Heart right ventricle (tissue), 16 donors: Measurements from ENCODE around the gene MNS1. TPM values are rescaled to one million over a fixed set of nuclear protein-coding genes. Genes with fewer than 3 reads are reported as not detected.
A peak's percentile ranks its signal among the peaks of the same experiment; 100 is the strongest.

Source experiments
- ATAC-seq, 8 donors: fragments of 200-7000 bp; cut with Tn5 transposase; one replicate each; pipeline ENCODE4 v1.9.1; 2020; ENCODE audit warnings: mild to moderate bottlenecking in 8 of 8, moderate library complexity in 8 of 8, moderate number of reproducible peaks in 1 of 8
- DNase-seq, 2 donors: peaks; one replicate each; pipeline ENCODE4 v3.0.0-alpha.2; 2020
- H3K27ac ChIP-seq, 10 donors: fragments of 200-600 bp; sonication (generic) in 2 of 10; one replicate each; pipeline versions ENCODE4 v1.5.0 to v1.8.0; 2020 to 2022; ENCODE audit warnings: mild to moderate bottlenecking in 3 of 10
- H3K27me3 ChIP-seq, 7 donors: fragments of 200-600 bp; one replicate each; pipeline ENCODE4 v1.8.0; 2021 to 2022; ENCODE audit warnings: mild to moderate bottlenecking in 2 of 7
- H3K36me3 ChIP-seq, 9 donors: fragments of 200-600 bp; sonication (generic) in 1 of 9; one replicate each; pipeline versions ENCODE4 v1.5.0 to v1.8.0; 2020 to 2022; ENCODE audit warnings: mild to moderate bottlenecking in 2 of 9
- H3K4me1 ChIP-seq, 9 donors: fragments of 200-600 bp; sonication (generic) in 1 of 9; one replicate each; pipeline versions ENCODE4 v1.5.0 to v1.8.0; 2020 to 2022; ENCODE audit warnings: mild to moderate bottlenecking in 4 of 9
- H3K4me3 ChIP-seq, 10 donors: fragments of 200-600 bp; sonication (generic) in 2 of 10; one replicate each; pipeline versions ENCODE4 v1.5.0 to v1.8.0; 2020 to 2022; ENCODE audit warnings: mild to moderate bottlenecking in 7 of 10, moderate library complexity in 2 of 10
- H3K9me3 ChIP-seq, 11 donors: fragments of 200-600 bp in 10 of 11; sonication (generic) in 2 of 11; one replicate each; pipeline versions ENCODE4 v1.5.0 to v1.8.0; 2013 to 2022; ENCODE audit warnings: mild to moderate bottlenecking in 2 of 11, control low read depth in 1 of 11, moderate library complexity in 1 of 11
- WGBS, 2 donors: extraction: QIAGEN DNeasy Blood & Tissue Kit; methylation state at CpG; one replicate each; pipeline ENCODE4 v1.1.7; 2013; ENCODE audit warnings: inconsistent platforms in 1 of 2; 5-methylcytosine and 5-hydroxymethylcytosine counted together
- intact Hi-C, 10 donors: fragments of 100-400 bp; cut with DNase I; formaldehyde crosslinking; loops; one replicate each; pipeline versions ENCODE4 v1.11.1 to v1.14.2; 2022
- long read RNA-seq, 3 donors: library from polyadenylated mRNA; unstranded; transcript quantifications; one replicate each; pipeline ENCODE4 v2.0.0, GENCODE V29; 2020 to 2021
- polyA plus RNA-seq, 2 donors: library from polyadenylated mRNA; stranded (reverse); fragments of 200-250 nt; gene quantifications; one replicate each; pipeline ENCODE4 v1.2.3, GENCODE V29; 2013
- total RNA-seq, 10 donors: library from RNA; stranded (reverse); fragmentation: NEBNext Ultra II Directional in 3 of 10; extraction: Animal tissue kit (Norgen Biotek cat#: 25700) in 3 of 10; gene quantifications; one replicate each; pipeline versions ENCODE4 v1.2.1 to v1.2.4, GENCODE V29; 2021 to 2023
- TF ChIP-seq, protein P1 (sequence below), 9 donors: fragments of 200-600 bp; sonication (generic) in 2 of 9; IDR thresholded peaks; one replicate each; pipeline versions ENCODE4 v1.5.0 to v1.8.0; 2021 to 2022; ENCODE audit warnings: antibody characterized with exemption in 9 of 9, mild to moderate bottlenecking in 5 of 9, moderate library complexity in 1 of 9
- donor health status: Arrhythmogenic right ventricular cardiomyopathy.
- donor health status: ischemic (EF 13 %, LVEDD 7.1; RV severe dilation, severe dysfunction).
- donor health status: healthy with polysubstance abuse.
- donor health status: DM: no; HTN: yes; CAD: no.
- donor health status: DM: no; HTN: no; CAD: no.
- donor health status: ischemic (EF 25% LVEDD 6.9; RV normal size, moderate dysfunction).
- donor health status: ischemic (EF 25% LVEDD 5.7; RV mildly dilated, moderate dysfunction).
- donor health status: healthy.
- donor health status: DM: yes; HTN: yes; CAD: no.
- donor health status: Ischemic cardiomyopathy.
- donor health status: ischemic (EF 35%, LVEDD 5.7; RV mildly dilated, moderate dysfunction).
- donor health status: nonischemic (EF 11% LVEDD 7.7; RV severe dilation, severe dysfunction).
- donor health status: DM: yes; HTN: yes; CAD: no.
- donor health status: PGD.
- donor health status: ischemic (EF 29% LVEDD 5.4; RV normal size, mild dysfunction).
- donor health status: nonischemic (EF 23%, LVEDD 6.1; RV moderate dilation, normal function).

The MNS1 gene, protein sequence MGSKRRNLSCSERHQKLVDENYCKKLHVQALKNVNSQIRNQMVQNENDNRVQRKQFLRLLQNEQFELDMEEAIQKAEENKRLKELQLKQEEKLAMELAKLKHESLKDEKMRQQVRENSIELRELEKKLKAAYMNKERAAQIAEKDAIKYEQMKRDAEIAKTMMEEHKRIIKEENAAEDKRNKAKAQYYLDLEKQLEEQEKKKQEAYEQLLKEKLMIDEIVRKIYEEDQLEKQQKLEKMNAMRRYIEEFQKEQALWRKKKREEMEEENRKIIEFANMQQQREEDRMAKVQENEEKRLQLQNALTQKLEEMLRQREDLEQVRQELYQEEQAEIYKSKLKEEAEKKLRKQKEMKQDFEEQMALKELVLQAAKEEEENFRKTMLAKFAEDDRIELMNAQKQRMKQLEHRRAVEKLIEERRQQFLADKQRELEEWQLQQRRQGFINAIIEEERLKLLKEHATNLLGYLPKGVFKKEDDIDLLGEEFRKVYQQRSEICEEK
- total RNA-seq = 1 to 10 TPM in 7 of 10 donors, under 1 TPM in 3; 0.54 to 2.4 (median 1.4) TPM
- polyA plus RNA-seq = under 1 TPM; 0.33 to 0.88 TPM
- long read RNA-seq, donor 1 = 0 reads
- long read RNA-seq, donor 2 = 0 reads
- long read RNA-seq, donor 3, partial matches to known transcripts = 1 of 1 reads
- long read RNA-seq, donor 3, other reads (novel, unspliced or antisense) = 0 of 1 reads

DNA sequence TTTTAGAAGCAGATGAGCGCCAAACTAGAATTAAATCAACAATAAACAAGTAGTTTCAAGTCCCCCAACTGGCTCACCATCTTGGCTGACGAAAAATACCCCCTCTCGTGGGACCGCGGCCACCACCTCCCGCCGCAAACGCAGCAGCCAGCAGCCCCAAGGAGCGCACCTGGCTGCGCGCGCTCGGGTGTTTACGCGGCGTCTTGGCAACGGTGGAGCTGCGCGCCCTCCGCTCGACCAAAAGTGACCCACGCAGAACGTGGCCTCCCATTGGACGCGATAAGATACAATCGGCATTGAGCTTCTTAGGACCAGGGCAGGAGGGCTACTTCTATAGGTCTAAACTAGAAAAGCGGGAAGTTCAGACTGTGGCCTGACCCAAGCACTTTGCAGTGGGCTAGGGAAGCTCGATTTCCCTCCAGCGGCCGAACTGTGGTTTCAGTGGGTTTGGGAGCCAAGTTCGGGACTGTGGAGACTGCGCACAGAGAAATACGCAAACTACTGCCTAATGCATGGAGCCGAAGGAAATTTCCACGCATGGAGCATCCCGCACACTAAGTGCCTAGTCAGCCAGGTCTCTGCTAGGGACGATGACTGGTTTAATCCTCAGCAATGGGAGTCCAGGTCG, at the start of gene MNS1:
MNS1 (minus strand) TSS at position 245 of the 628 bp plus-strand sequence; CDS start at position 80, 165 bp downstream.
- TF ChIP-seq, protein P1, sequence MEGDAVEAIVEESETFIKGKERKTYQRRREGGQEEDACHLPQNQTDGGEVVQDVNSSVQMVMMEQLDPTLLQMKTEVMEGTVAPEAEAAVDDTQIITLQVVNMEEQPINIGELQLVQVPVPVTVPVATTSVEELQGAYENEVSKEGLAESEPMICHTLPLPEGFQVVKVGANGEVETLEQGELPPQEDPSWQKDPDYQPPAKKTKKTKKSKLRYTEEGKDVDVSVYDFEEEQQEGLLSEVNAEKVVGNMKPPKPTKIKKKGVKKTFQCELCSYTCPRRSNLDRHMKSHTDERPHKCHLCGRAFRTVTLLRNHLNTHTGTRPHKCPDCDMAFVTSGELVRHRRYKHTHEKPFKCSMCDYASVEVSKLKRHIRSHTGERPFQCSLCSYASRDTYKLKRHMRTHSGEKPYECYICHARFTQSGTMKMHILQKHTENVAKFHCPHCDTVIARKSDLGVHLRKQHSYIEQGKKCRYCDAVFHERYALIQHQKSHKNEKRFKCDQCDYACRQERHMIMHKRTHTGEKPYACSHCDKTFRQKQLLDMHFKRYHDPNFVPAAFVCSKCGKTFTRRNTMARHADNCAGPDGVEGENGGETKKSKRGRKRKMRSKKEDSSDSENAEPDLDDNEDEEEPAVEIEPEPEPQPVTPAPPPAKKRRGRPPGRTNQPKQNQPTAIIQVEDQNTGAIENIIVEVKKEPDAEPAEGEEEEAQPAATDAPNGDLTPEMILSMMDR (IDR thresholded peaks at IDR 0.05) = no peak
- H3K4me1 ChIP-seq = peaks cover 0 to 21% (median 6%) of the 10 kb centered on the region in 9 donors
- DNase-seq (peak; percentile 82 to 91), ATAC-seq (peak; percentile 99 to 100 (median 100))
- peak within 1 kb of the TSS; percentile 45 to 87 (median 65) for H3K4me3 ChIP-seq
- intact Hi-C loops = no loop called here
- peak within 1 kb of the TSS in 2 of 10 donors; percentile 9 to 27 for H3K27ac ChIP-seq
- peaks cover 0 to 5% (median 0%) of the 10 kb centered on the region in 7 donors for H3K27me3 ChIP-seq
- WGBS, 2 donors = 1 to 2% methylated on average over 38 of the region's 38 CpGs
- no peaks in the 10 kb centered on the region for H3K9me3 ChIP-seq
- H3K36me3 ChIP-seq = no peaks in the 10 kb centered on the region

- Histone ChIP-seq H3K36me3 (no peaks in the 10 kb centered on the region), H3K4me3 (no peak overlapping the region), H3K27me3 (peaks cover 0 to 5% (median 0%) of the 10 kb centered on the region in 7 donors), H3K4me1 (peaks cover 0 to 4% (median 0%) of the 10 kb centered on the region in 9 donors), H3K27ac (no peak overlapping the region), H3K9me3 (peaks cover 0 to 7% (median 0%) of the 10 kb centered on the region in 11 donors)
- WGBS, 2 donors = 29% methylated on average over 7 of the region's 7 CpGs
- ATAC-seq (peak in 6 of 8 donors; percentile 61 to 85 (median 80)), DNase-seq (peak in 1 of 2 donors; percentile 6)
- intact Hi-C loops = loop anchor here in 9 of 10 donors (2.0 to 10.0 kb wide), 12 partner anchors 326 to 1031 kb away; no protein-coding TSS in a partner anchor
- TF ChIP-seq, protein P1 (IDR thresholded peaks at IDR 0.05) = peak; percentile 24 to 85 (median 75)
Observed at GRCh38 chr15:56496635-56497034, 31.7 kb upstream of the MNS1 start.

DNA sequence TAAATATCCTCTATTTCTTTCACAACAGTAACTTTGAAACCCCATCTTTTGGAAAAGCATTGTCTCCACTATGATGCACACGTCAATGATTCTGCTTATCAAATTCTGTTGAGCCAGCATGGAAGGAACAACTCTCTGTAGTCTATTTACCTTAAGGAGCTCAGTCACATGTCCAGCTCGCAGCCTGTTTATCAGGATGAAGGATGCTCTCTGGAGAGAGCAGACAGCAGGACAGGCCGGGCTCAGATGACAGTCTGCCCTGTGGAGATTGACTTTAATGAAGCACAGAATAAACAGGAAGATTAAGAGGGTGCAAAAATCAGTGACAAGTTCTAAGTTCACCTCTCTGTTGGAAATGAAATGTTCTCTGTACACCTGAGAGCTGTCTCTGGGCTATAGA, 30.6 kb upstream of the MNS1 start:
- peaks cover 0 to 4% (median 0%) of the 10 kb centered on the region in 9 donors for H3K4me1 ChIP-seq
- H3K9me3 ChIP-seq = no peaks in the 10 kb centered on the region
- 38 to 46% methylated on average over 3 of the region's 3 CpGs for WGBS, 2 donors
- DNase-seq = no peak
- ATAC-seq = no peak
- H3K27me3 ChIP-seq = peaks cover 0 to 9% (median 0%) of the 10 kb centered on the region in 7 donors
- no peaks in the 10 kb centered on the region for H3K36me3 ChIP-seq
- intact Hi-C loops = loop anchor here in 9 of 10 donors (5.0 to 10.0 kb wide), 11 partner anchors 327 to 1032 kb away; no protein-coding TSS in a partner anchor
- no peak overlapping the region for H3K27ac ChIP-seq
- H3K4me3 ChIP-seq = no peak overlapping the region
- TF ChIP-seq, protein P1 (IDR thresholded peaks at IDR 0.05) = no peak

- no peaks in the 10 kb centered on the region for H3K9me3 ChIP-seq
- DNase-seq (no peak), ATAC-seq (no peak)
- H3K36me3 ChIP-seq = no peaks in the 10 kb centered on the region
- H3K4me1 ChIP-seq = peaks cover 0 to 4% (median 0%) of the 10 kb centered on the region in 9 donors
- peaks cover 0 to 9% (median 0%) of the 10 kb centered on the region in 7 donors for H3K27me3 ChIP-seq
- WGBS, 2 donors = 51 to 56% methylated on average over 3 of the region's 3 CpGs
- no peak overlapping the region for H3K27ac ChIP-seq
- intact Hi-C loops = loop anchor here in 9 of 10 donors (5.0 to 10.0 kb wide), 11 partner anchors 327 to 1032 kb away; no protein-coding TSS in a partner anchor
- no peak overlapping the region for H3K4me3 ChIP-seq
- TF ChIP-seq, protein P1 (IDR thresholded peaks at IDR 0.05) = no peak
Observed at GRCh38 chr15:56495053-56495452, 30.1 kb upstream of the MNS1 start.
